Stimulated activated CD4-positive, alpha-beta T cell treated with anti-CD3 and anti-CD28 coated beads, Interleukin-1b, Interleukin-23, amount 100 ng/mL, for 4 hours (primary cell): Measurements from ENCODE around the gene DPP9.

Experiments used
- DNase-seq, 2 donors: peaks; one replicate each; pipeline ENCODE4 v3.0.0-alpha.2; 2020; ENCODE audit warnings: low read depth in 2 of 2

Gene DPP9

DNA sequence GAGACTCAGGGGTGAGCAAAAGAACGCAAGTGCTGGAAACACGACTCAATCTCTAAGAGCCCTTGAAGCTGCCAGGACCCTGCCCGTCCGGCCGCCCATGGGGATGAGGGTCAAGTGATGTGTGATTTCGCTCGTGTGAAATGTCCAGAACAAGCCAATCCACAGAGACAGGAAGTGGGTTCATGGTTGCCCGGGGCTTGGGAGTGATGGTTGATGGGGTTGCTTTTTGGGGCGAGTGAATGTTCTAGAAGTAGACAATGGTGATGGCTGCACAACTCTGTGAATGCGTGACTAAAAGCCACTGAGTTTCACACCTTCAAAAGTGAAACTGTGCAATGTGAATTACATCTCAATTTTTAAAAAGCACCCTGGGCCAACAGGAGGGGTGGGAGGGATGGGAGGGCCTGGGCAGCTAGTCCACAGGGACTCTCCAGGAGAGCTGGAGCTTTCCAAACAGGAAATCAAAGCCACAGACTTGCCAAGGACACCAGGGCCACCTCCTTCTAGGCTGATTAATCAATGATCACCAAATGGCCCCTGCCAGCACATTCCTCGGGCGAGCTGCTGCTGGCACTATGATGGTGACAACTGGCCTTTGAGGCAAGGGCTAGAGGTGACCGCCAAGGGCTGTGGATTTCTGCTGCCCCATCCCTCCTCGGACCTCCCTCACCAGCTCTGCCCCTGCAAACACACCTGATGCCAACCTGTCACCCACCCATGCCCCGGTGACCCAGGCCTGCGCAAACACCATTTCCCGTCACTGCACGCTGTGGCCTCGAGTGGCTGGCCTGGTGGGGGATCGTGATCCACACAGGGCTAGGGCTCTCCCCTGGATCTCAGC is 14.0 kb downstream of the DPP9 start:
- DNase-seq = no peak

DNA sequence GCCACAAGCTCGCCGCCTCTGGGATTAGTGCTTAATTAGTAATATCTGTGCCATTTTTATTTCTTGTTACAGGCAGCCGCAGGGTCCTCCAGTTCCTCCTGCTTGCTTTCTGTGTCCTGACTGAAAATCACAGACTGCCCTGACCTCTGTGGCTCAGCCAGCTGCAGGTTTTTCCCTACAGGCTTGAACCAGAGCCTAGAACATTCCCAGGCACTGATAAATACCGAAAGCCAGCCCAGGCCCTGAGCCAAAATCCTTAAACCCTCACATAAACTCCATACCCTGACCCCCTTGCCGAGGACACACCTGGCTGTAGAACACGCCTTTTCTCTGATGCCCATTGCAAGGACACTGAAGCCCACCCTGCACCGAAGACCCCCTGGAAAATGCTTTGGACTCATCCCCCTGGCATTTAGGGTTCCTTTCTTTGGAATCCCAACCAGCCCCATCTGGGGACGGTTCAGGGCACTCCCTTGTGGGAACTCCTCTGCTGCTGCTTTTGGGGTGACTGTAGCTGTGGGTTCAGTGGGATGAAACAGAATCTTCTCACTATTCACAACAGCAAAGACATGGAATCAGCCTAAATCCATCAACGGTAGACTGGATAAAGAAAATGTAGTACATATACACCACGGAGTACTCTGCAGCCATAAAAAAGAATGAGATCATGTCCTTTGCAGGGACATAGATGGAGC is 15.5 kb downstream of the DPP9 start:
- no peak for DNase-seq

DNA sequence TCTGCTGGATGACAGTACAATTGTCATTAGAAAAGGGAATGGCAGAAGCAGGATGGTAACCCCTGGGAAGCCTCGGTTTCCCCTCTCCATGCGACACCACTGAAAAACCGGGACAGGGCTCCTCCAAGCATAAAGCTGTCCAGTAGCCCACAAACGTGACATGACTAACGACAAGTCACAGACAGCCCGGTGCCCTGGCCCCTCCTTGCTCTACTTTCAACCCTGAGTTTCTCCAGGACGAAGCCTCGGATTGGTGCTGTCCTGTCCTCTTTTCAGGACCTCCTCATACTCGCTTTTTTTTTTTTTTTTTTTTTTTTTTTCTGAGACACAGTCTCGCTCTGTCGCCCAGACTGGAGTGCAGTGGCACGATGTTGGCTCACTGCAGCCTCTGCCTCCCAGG is 16.3 kb downstream of the DPP9 start:
- no peak for DNase-seq

GRCh38 chr19:4705413-4706131 is 18.1 kb downstream of the DPP9 start:
- DNase-seq = no peak

DNA sequence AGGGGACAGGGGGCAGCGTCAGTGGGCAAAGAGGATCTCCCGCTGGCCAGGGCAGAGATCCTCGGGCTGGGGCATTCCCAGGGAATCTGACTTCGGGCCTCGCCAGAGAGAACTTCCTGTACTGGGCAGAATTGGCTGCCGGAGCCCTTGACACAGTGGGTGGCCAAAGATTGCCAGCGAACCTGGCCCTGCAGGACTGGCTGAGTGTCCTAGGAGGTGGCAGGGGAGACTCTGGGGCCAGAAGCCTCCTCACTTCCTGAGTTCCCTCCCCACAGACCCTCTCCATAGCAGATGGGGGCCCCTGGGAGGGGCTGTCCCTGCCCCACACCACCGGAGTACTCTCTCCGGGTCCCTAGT is 19.3 kb downstream of the DPP9 start:
- DNase-seq = no peak

- DNase-seq = no peak
Measured at GRCh38 chr19:4703671-4704316, 19.8 kb downstream of the DPP9 start.

- DNase-seq = no peak
Measured at GRCh38 chr19:4702764-4703163, 20.9 kb downstream of the DPP9 start.

DNA sequence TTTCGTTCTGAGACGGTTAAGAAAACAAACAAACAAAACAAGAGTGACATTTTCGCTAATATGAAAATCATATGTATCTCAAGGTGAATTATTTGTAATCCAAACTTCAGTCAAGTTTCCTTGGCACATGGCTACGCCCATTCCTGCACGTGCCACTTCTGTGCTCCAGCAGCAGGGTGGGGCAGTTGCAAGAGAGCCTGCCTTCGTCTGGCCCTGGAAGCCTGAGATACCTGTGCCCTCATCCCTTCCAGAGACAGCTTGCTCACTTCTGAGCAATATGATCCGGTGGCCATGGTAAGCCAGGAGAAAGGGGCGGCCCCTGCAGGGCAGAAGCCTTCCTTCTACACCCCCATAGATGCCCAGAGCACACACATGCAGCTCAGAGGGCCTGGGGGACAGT is 22.1 kb downstream of the DPP9 start:
- no peak for DNase-seq

DNA sequence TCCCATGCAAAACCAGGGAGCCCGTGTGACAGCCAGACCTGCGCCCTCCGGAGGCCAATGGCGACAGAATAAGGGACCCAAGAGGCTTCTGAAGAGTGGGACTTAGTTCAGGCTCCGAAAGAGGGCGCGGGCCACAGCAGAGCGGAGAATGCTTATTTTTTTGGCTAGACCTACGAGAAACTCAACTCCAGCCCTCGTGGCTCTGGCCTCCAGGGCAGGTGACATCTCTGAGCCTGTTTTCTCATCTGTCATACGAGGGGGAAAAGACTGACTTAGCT is 23.0 kb downstream of the DPP9 start:
- no peak for DNase-seq

GRCh38 chr19:4699826-4700692 is 23.6 kb downstream of the DPP9 start:
- DNase-seq = no peak

- no peak for DNase-seq
Measured at GRCh38 chr19:4697304-4697703, 26.3 kb downstream of the DPP9 start.

DNA sequence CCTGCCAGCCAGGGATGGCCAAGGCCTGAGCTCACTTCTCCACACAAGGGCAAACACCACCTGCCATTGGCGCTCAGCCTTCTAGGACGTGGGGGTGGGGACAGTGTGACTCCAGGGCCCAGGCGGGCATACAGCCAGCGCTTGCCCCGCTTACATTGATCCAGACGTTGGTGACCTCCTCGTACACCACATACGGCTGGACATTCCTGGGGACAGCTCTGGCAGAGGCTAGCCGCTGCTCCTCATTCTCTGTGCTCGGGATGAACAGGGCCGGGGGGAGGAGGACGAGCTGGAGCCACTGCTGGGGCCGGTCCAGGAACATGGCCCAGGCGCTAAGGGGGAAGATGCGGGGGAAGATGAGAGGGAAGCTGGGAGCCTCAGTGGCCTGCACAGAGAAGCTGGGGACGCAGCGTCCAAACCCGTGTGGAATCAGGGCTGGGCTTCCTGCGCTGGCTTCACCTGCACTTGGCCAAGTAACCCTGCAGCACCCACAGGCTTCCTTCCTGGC is 28.4 kb downstream of the DPP9 start:
- no peak for DNase-seq

GRCh38 chr19:4694211-4694987 is 29.2 kb downstream of the DPP9 start:
- no peak for DNase-seq

DNA sequence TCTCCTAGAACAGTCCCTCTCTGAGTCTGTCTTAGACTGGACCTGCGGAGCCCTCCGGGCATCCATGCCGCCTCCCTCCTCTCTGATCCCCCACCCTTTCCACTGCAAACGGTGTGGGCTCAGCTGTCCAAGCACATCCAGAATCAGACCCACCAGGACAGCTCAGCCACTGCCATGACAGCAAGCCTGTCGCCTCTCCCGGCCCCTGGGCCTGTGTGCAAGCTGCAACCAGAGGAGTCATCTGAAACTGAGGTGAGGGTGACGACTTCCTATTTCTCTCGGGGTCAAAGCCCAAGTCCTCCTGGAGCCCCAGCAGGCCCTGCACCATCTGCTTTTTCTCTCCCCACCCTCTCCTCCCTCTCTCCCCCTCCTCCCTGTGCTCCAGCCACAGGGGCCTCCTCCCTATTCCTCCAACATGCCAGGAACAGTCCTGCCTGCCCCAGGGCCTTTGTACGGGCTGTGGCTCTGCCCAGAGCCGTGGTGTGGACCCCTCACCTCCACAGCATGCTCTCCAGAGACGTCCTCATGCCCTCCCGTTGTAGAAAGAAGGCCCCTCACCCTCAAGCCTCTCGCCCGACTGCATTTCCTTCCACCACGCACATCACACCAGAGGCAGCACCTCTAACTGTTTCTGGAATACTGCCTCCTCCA is 30.0 kb downstream of the DPP9 start:
- DNase-seq = no peak

GRCh38 chr19:4693078-4693350 is 30.6 kb downstream of the DPP9 start:
- no peak for DNase-seq

DNA sequence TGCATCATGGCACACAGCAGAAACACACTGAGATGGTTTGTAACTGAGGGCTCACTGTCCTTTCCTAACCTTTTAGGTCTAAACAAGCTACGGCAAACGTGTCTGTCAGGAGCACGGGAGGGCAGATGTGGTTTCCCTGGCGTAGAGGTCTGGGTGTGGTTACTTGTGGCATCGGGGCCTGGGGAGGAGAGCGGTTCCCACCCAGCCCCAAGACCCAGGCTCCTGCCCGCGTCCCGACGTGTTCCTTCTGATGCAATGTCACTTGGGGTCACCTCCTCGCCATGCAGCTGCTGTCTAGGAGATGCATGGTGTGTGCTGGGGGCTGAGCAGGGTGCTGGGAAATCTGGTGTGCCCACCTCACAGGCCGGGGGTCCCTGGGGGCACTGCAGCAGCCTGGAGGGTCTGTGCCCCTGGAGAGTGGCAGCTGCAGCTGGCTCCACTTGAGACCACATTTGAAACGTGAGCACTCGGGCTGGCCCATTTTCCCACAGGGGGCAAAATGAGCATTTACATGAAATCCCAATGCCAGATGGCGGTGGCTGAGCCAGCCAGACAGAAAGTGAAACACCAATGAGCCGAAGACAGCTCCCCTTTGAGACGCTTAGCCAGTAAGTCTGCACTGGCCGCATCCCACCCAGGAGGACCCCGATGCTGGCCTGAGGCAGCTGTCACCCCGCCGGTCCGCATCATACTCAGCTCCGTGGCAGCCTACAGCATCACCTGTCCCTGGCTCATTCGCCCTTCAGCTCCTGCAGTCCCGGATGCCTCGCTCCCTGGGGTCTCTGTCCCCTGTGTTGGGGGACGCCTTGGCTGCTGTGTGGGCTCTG is 31.2 kb downstream of the DPP9 start:
- no peak for DNase-seq

DNA sequence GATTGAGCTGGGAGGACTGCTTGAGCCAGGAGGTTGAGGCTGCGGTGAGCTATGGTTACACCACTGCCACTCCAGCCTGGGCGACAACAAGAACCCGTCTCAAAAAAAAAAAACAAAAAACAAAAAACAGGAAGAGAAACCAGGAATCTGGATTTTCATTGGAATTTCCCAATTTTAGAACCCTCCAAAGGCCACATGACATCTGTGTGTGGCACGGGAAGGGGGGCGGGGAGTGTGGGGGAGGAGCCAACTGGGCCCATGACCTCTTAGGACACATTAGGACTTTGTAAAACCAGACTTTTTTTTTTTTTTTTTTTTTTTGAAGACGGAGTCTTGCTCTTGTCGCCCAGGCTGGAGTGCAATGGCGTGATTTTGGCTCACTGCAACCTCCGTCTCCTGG is 32.3 kb downstream of the DPP9 start:
- DNase-seq = no peak

GRCh38 chr19:4690361-4690760 is 33.3 kb downstream of the DPP9 start:
- no peak for DNase-seq

DNA sequence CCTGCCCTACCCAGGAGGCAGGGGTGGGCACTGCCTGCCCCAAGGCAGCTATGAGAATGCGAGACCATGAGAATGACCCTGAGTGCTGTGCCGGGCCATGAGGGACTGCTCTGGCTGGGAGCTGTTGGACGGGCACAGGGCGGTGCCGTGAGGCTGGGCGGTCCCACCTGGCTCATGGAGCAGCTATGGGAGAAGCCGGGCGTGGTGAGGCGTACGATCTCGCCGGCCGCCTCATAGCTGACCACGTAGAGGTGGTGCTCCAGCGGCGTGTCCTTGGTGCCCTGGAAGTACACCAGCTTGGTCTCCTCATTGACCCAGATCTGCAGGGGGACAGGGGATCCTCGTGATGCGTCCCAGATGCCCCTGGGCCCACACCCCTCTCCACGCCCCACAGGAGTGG is 34.2 kb downstream of the DPP9 start:
- DNase-seq = no peak
